ENCODE results near the gene YY1. TPM values are rescaled to one million over a fixed set of nuclear protein-coding genes. Genes with fewer than 3 reads are reported as not detected.

Gene YY1
- total and polyA plus RNA-seq, 2 experiments from 2014 or later: 88.2 to 128 TPM

DNA sequence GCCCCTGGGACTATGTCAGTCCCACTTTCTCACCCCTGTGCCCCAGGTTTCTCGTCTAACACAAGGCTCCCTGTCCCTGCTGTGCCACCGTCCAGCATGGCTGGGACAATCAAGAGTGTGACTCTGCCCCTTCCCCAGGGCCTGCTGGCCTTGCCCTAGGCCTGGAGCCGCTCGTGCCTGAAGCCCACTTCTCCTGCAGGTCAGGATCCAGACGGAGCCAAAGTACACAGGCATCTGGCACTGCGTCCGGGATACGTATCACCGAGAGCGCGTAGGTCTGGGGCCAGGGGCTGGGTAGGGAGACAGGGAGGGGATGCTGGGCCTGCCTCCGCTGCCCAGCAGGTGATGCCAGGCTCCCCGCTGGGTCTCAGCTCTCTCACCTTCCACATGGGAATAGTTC is 87.0 kb downstream of the YY1 start:
- H3K27ac Mint-ChIP-seq: no peak overlapping the region
- H3K4me3 Mint-ChIP-seq: no peak overlapping the region
- H3K4me1 ChIP-seq (ENCODE audit: insufficient read depth): no peaks in the 10 kb centered on the region
- H4K20me1 ChIP-seq (replicated peaks; ENCODE audit: insufficient read depth): no peaks in the 10 kb centered on the region
- no peaks in the 10 kb centered on the region for H3K27me3 ChIP-seq (ENCODE audit: insufficient read depth)
- no peaks in the 10 kb centered on the region for H3K9me2 ChIP-seq (ENCODE audit: insufficient read depth)
- no peak overlapping the region for H3K4me2 ChIP-seq
- H3K4me3 ChIP-seq: no peak overlapping the region
- H3K9me3 Mint-ChIP-seq: no peaks in the 10 kb centered on the region
- no peaks in the 10 kb centered on the region for H3F3A ChIP-seq (replicated peaks; ENCODE audit: low read depth)
- H3K36me3 ChIP-seq (ENCODE audit: insufficient read depth): no peaks in the 10 kb centered on the region
- no peaks in the 10 kb centered on the region for H3K79me2 ChIP-seq (replicated peaks; ENCODE audit: insufficient read depth)
- no peak for ATAC-seq
- TF ChIP-seq EZH2phosphoT487 (IDR thresholded peaks at IDR 0.05; ENCODE audit: unreplicated experiment) (no peak), ZNF331 (CRISPR knock-in tag; IDR thresholded peaks at IDR 0.05; ENCODE audit: low read depth) (no peak), NANOG (IDR thresholded peaks at IDR 0.05; ENCODE audit: borderline replicate concordance) (no peak), ETS1 (IDR thresholded peaks at IDR 0.05) (no peak), ZNF114 (CRISPR knock-in tag; IDR thresholded peaks at IDR 0.05) (no peak), JUNB (IDR thresholded peaks at IDR 0.05; ENCODE audit: unreplicated experiment) (no peak), POLR2AphosphoS5 (IDR thresholded peaks at IDR 0.05; ENCODE audit: low read depth) (no peak), STAT1 (IDR thresholded peaks at IDR 0.05; ENCODE audit: unreplicated experiment) (no peak), CREB1 (CRISPR knock-in tag; IDR thresholded peaks at IDR 0.05; ENCODE audit: low read depth) (no peak)
- TF ChIP-seq, protein P1, sequence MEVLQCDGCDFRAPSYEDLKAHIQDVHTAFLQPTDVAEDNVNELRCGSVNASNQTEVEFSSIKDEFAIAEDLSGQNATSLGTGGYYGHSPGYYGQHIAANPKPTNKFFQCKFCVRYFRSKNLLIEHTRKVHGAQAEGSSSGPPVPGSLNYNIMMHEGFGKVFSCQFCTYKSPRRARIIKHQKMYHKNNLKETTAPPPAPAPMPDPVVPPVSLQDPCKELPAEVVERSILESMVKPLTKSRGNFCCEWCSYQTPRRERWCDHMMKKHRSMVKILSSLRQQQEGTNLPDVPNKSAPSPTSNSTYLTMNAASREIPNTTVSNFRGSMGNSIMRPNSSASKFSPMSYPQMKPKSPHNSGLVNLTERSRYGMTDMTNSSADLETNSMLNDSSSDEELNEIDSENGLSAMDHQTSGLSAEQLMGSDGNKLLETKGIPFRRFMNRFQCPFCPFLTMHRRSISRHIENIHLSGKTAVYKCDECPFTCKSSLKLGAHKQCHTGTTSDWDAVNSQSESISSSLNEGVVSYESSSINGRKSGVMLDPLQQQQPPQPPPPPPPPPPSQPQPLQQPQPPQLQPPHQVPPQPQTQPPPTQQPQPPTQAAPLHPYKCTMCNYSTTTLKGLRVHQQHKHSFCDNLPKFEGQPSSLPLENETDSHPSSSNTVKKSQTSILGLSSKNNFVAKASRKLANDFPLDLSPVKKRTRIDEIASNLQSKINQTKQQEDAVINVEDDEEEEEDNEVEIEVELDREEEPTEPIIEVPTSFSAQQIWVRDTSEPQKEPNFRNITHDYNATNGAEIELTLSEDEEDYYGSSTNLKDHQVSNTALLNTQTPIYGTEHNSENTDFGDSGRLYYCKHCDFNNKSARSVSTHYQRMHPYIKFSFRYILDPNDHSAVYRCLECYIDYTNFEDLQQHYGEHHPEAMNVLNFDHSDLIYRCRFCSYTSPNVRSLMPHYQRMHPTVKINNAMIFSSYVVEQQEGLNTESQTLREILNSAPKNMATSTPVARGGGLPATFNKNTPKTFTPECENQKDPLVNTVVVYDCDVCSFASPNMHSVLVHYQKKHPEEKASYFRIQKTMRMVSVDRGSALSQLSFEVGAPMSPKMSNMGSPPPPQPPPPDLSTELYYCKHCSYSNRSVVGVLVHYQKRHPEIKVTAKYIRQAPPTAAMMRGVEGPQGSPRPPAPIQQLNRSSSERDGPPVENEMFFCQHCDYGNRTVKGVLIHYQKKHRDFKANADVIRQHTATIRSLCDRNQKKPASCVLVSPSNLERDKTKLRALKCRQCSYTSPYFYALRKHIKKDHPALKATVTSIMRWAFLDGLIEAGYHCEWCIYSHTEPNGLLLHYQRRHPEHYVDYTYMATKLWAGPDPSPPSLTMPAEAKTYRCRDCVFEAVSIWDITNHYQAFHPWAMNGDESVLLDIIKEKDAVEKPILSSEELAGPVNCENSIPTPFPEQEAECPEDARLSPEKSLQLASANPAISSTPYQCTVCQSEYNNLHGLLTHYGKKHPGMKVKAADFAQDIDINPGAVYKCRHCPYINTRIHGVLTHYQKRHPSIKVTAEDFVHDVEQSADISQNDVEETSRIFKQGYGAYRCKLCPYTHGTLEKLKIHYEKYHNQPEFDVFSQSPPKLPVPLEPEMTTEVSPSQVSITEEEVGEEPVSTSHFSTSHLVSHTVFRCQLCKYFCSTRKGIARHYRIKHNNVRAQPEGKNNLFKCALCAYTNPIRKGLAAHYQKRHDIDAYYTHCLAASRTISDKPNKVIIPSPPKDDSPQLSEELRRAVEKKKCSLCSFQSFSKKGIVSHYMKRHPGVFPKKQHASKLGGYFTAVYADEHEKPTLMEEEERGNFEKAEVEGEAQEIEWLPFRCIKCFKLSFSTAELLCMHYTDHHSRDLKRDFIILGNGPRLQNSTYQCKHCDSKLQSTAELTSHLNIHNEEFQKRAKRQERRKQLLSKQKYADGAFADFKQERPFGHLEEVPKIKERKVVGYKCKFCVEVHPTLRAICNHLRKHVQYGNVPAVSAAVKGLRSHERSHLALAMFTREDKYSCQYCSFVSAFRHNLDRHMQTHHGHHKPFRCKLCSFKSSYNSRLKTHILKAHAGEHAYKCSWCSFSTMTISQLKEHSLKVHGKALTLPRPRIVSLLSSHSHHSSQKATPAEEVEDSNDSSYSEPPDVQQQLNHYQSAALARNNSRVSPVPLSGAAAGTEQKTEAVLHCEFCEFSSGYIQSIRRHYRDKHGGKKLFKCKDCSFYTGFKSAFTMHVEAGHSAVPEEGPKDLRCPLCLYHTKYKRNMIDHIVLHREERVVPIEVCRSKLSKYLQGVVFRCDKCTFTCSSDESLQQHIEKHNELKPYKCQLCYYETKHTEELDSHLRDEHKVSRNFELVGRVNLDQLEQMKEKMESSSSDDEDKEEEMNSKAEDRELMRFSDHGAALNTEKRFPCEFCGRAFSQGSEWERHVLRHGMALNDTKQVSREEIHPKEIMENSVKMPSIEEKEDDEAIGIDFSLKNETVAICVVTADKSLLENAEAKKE (CRISPR knock-in tag; IDR thresholded peaks at IDR 0.05): no peak
- TF ChIP-seq, protein P2, sequence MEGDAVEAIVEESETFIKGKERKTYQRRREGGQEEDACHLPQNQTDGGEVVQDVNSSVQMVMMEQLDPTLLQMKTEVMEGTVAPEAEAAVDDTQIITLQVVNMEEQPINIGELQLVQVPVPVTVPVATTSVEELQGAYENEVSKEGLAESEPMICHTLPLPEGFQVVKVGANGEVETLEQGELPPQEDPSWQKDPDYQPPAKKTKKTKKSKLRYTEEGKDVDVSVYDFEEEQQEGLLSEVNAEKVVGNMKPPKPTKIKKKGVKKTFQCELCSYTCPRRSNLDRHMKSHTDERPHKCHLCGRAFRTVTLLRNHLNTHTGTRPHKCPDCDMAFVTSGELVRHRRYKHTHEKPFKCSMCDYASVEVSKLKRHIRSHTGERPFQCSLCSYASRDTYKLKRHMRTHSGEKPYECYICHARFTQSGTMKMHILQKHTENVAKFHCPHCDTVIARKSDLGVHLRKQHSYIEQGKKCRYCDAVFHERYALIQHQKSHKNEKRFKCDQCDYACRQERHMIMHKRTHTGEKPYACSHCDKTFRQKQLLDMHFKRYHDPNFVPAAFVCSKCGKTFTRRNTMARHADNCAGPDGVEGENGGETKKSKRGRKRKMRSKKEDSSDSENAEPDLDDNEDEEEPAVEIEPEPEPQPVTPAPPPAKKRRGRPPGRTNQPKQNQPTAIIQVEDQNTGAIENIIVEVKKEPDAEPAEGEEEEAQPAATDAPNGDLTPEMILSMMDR (conservative IDR thresholded peaks at IDR 0.05; ENCODE audit: low read depth in 2 of 2): no peak
- H3K36me3 Mint-ChIP-seq (ENCODE audit: low read depth): no peaks in the 10 kb centered on the region
- no peak overlapping the region for H2AFZ ChIP-seq
- H3K4me1 Mint-ChIP-seq: peaks cover 4% of the 10 kb centered on the region; the same call in 2 of the 3 replicates
- H3K27me3 Mint-ChIP-seq (ENCODE audit: insufficient read depth, low read depth, poor library complexity): peaks cover 9% of the 10 kb centered on the region
- DNase-seq (ENCODE audit: low spot score): no peak
- no peak overlapping the region for H3K27ac ChIP-seq (ENCODE audit: low read depth)
